Measurements from ENCODE around the gene CDH4. TPM values are rescaled to one million over a fixed set of nuclear protein-coding genes. Genes with fewer than 3 reads are reported as not detected.

CDH4 gene
- total RNA-seq, 1 donor: 0.18 TPM

GRCh38 chr20:61288331-61288784 is 36.3 kb downstream of the CDH4 start:
- DNase-seq (ENCODE audit: low read depth): no peak
- no peak overlapping the region for H3K4me3 ChIP-seq (ENCODE audit: low read depth, low read length)
- no peak for TF ChIP-seq CTCF (IDR thresholded peaks at IDR 0.05; ENCODE audit: insufficient read depth, low read length)

GRCh38 chr20:61289166-61289565 is 37.1 kb downstream of the CDH4 start:
- TF ChIP-seq CTCF (IDR thresholded peaks at IDR 0.05; ENCODE audit: insufficient read depth, low read length): no peak
- no peak overlapping the region for H3K4me3 ChIP-seq (ENCODE audit: low read depth, low read length)
- no peak for DNase-seq (ENCODE audit: low read depth)

GRCh38 chr20:61290721-61291120 is 38.7 kb downstream of the CDH4 start:
- H3K4me3 ChIP-seq (ENCODE audit: low read depth, low read length): no peak overlapping the region
- no peak for TF ChIP-seq CTCF (IDR thresholded peaks at IDR 0.05; ENCODE audit: insufficient read depth, low read length)
- DNase-seq (ENCODE audit: low read depth): no peak

- DNase-seq (ENCODE audit: low read depth): no peak
- TF ChIP-seq CTCF (IDR thresholded peaks at IDR 0.05; ENCODE audit: insufficient read depth, low read length): no peak
- H3K4me3 ChIP-seq (ENCODE audit: low read depth, low read length): no peak overlapping the region
Measured at GRCh38 chr20:61291166-61291829, 39.2 kb downstream of the CDH4 start.

- H3K4me3 ChIP-seq (ENCODE audit: low read depth, low read length): no peak overlapping the region
- DNase-seq (ENCODE audit: low read depth): no peak
- TF ChIP-seq CTCF (IDR thresholded peaks at IDR 0.05; ENCODE audit: insufficient read depth, low read length): no peak
Measured at GRCh38 chr20:61292391-61292790, 40.3 kb downstream of the CDH4 start.

- DNase-seq (ENCODE audit: low read depth): no peak
- H3K4me3 ChIP-seq (ENCODE audit: low read depth, low read length): no peak overlapping the region
- no peak for TF ChIP-seq CTCF (IDR thresholded peaks at IDR 0.05; ENCODE audit: insufficient read depth, low read length)
Measured at GRCh38 chr20:61292821-61293612, 41.0 kb downstream of the CDH4 start.
